Measurements from ENCODE around the gene ATG4C. TPM values are rescaled to one million over a fixed set of nuclear protein-coding genes. Genes with fewer than 3 reads are reported as not detected.

Gene ATG4C
- total RNA-seq, 1 experiment from 2014 or later: 6.5 TPM

DNA sequence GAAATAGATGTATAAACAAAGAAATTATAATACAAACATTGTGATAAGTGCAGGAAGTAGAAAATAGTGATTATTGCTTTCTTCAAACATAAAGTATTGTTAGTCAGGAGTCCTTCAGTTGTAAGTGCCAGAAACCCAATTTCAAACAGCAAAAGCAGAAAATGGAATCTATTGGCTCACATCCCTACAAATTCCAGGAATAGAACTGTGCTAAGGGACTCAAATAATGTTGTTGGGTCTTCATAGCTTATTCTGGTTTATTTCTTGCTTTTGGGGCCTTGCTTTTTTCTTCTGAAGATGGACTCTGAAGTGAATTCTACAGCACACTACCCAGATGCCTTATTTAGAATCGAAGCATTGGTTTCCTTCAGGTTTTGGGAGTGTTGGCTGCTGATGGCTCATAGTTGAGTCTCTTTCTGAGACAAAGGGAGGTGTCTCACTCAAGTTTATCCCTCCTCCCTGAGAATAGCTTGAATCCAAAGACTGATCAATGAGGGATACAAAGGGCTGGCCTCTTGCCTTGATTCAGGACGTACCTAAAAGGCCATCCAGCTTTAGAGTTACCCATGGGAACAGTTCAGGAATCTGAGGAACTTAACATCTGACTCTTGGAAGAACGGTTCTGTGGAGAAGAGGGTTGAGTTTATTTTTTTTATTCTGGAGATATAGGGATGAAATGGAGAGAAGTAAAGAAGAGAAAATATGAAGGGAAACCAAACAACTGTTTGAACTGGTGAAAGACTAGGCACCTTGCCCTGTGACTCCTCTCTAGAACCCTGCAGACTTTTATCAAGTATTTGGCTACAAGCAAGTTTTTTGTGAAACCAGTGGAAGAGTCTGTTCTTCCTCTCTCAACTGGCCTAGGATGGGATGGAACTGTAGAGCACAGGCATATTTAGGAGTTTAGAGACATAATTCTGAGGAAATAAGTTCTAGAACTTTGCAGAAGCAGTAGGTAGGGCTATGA, 39.0 kb upstream of the ATG4C start:
- POLR2A ChIA-PET: interaction anchor here (2.5 kb wide), 1 partner anchor 236 kb away, joined by 21 read pairs; no protein-coding TSS in a partner anchor
- Mint-ChIP-seq H3K9me3 (ENCODE audit: unreplicated experiment) (peaks cover 11% of the 10 kb centered on the region), H3K27ac (ENCODE audit: low read depth, unreplicated experiment) (no peak overlapping the region), H3K36me3 (ENCODE audit: insufficient read depth, unreplicated experiment) (no peaks in the 10 kb centered on the region), H3K4me1 (ENCODE audit: insufficient read depth, unreplicated experiment) (no peaks in the 10 kb centered on the region), H3K4me3 (ENCODE audit: unreplicated experiment) (no peak overlapping the region), H3K27me3 (ENCODE audit: insufficient read depth, unreplicated experiment) (peaks cover 13% of the 10 kb centered on the region)
- CTCF ChIA-PET: interaction anchor here (0.7 to 4.5 kb wide), 22 partner anchors 9 to 570 kb away, joined by 3 to 115 read pairs (median 6); no protein-coding TSS in a partner anchor
- intact Hi-C loops (cut with micrococcal nuclease): loop anchor here (5.0 kb wide), 1 partner anchor 1773 kb away; no protein-coding TSS in a partner anchor
- BruUV-seq (replicated peaks): no TSS peak
- TF ChIP-seq, protein P1, sequence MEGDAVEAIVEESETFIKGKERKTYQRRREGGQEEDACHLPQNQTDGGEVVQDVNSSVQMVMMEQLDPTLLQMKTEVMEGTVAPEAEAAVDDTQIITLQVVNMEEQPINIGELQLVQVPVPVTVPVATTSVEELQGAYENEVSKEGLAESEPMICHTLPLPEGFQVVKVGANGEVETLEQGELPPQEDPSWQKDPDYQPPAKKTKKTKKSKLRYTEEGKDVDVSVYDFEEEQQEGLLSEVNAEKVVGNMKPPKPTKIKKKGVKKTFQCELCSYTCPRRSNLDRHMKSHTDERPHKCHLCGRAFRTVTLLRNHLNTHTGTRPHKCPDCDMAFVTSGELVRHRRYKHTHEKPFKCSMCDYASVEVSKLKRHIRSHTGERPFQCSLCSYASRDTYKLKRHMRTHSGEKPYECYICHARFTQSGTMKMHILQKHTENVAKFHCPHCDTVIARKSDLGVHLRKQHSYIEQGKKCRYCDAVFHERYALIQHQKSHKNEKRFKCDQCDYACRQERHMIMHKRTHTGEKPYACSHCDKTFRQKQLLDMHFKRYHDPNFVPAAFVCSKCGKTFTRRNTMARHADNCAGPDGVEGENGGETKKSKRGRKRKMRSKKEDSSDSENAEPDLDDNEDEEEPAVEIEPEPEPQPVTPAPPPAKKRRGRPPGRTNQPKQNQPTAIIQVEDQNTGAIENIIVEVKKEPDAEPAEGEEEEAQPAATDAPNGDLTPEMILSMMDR (IDR thresholded peaks at IDR 0.05; ENCODE audit: unreplicated experiment): no peak
- no peak for DNase-seq (ENCODE audit: unreplicated experiment)

- H3K27me3 Mint-ChIP-seq (ENCODE audit: insufficient read depth, unreplicated experiment): peaks cover 2% of the 10 kb centered on the region
- intact Hi-C loops (cut with micrococcal nuclease): loop anchor here (1.0 to 5.0 kb wide), 6 partner anchors 57 to 1774 kb away; partner anchors contain the start of gene DOCK7
- POLR2A ChIA-PET: interaction anchor here (0.8 to 2.5 kb wide), 5 partner anchors 20 to 237 kb away, joined by 3 to 21 read pairs (median 3); partner anchors contain the start of gene ANGPTL3
- no TSS peak for BruUV-seq (replicated peaks)
- no peaks in the 10 kb centered on the region for H3K36me3 Mint-ChIP-seq (ENCODE audit: insufficient read depth, unreplicated experiment)
- CTCF ChIA-PET: interaction anchor here (0.5 to 4.5 kb wide), 46 partner anchors 8 to 833 kb away, joined by 3 to 115 read pairs (median 4); no protein-coding TSS in a partner anchor
- TF ChIP-seq, protein P1 (IDR thresholded peaks at IDR 0.05; ENCODE audit: unreplicated experiment): peak; percentile 51
- peaks cover under 1% of the 10 kb centered on the region for H3K9me3 Mint-ChIP-seq (ENCODE audit: unreplicated experiment)
- no peak overlapping the region for H3K4me3 Mint-ChIP-seq (ENCODE audit: unreplicated experiment)
- DNase-seq (ENCODE audit: unreplicated experiment): peak; percentile 58
- no peak overlapping the region for H3K27ac Mint-ChIP-seq (ENCODE audit: low read depth, unreplicated experiment)
- no peaks in the 10 kb centered on the region for H3K4me1 Mint-ChIP-seq (ENCODE audit: insufficient read depth, unreplicated experiment)
Observed at GRCh38 chr1:62746086-62746808, 37.7 kb upstream of the ATG4C start.

GRCh38 chr1:62746809-62747138, 37.2 kb upstream of the ATG4C start:
- intact Hi-C loops (cut with micrococcal nuclease): loop anchor here (1.0 to 5.0 kb wide), 6 partner anchors 58 to 1774 kb away; partner anchors contain the start of gene DOCK7
- TF ChIP-seq, protein P1 (IDR thresholded peaks at IDR 0.05; ENCODE audit: unreplicated experiment): no peak
- ChIA-PET POLR2A (interaction anchor here (0.8 to 2.5 kb wide), 5 partner anchors 21 to 238 kb away, joined by 3 to 21 read pairs (median 3); partner anchors contain the start of gene ANGPTL3), CTCF (interaction anchor here (0.7 to 4.5 kb wide), 32 partner anchors 9 to 572 kb away, joined by 3 to 115 read pairs (median 5); no protein-coding TSS in a partner anchor)
- BruUV-seq (replicated peaks): no TSS peak
- no peaks in the 10 kb centered on the region for H3K27me3 Mint-ChIP-seq (ENCODE audit: insufficient read depth, unreplicated experiment)
- no peaks in the 10 kb centered on the region for H3K4me1 Mint-ChIP-seq (ENCODE audit: insufficient read depth, unreplicated experiment)
- DNase-seq (ENCODE audit: unreplicated experiment): no peak
- H3K9me3 Mint-ChIP-seq (ENCODE audit: unreplicated experiment): no peaks in the 10 kb centered on the region
- no peak overlapping the region for H3K27ac Mint-ChIP-seq (ENCODE audit: low read depth, unreplicated experiment)
- H3K36me3 Mint-ChIP-seq (ENCODE audit: insufficient read depth, unreplicated experiment): no peaks in the 10 kb centered on the region
- no peak overlapping the region for H3K4me3 Mint-ChIP-seq (ENCODE audit: unreplicated experiment)
